Measurements from ENCODE around the gene FAM25G.
"Not testable (repeated sequence)": the region's sequence is repeated elsewhere in the genome, so short reads cannot be mapped to it uniquely, and the experiment has no call there.

FAM25G gene

GRCh38 chr10:47457528-47457820, 34.0 kb downstream of the FAM25G start:
- POLR2A ChIA-PET, result no interaction called here
- no peak for TF ChIP-seq CTCF (IDR thresholded peaks at IDR 0.05; ENCODE audit: insufficient read depth, low read length, missing control alignments)

GRCh38 chr10:47456794-47457527, 34.5 kb downstream of the FAM25G start:
- no peak overlapping the region for H3K4me3 ChIP-seq (ENCODE audit: low read depth, low read length)
- ChIA-PET POLR2A (no interaction called here), CTCF (no interaction called here)
- no peak for DNase-seq (ENCODE audit: low read depth, low spot score)
- no peak for TF ChIP-seq CTCF (IDR thresholded peaks at IDR 0.05; ENCODE audit: insufficient read depth, low read length, missing control alignments)

More at GRCh38 chr10:47457528-47457820, 34.0 kb downstream of the FAM25G start:
- CTCF ChIA-PET, result no interaction called here
- DNase-seq (ENCODE audit: low read depth, low spot score), result no peak
- H3K4me3 ChIP-seq (ENCODE audit: low read depth, low read length), result no peak overlapping the region

- ChIA-PET POLR2A (no interaction called here), CTCF (interaction anchor here (0.8 kb wide), 1 partner anchor 93 kb away, joined by 3 read pairs; no protein-coding TSS in a partner anchor)
- no peak for DNase-seq (ENCODE audit: low read depth, low spot score)
- no peak for TF ChIP-seq CTCF (IDR thresholded peaks at IDR 0.05; ENCODE audit: insufficient read depth, low read length, missing control alignments)
- H3K4me3 ChIP-seq (ENCODE audit: low read depth, low read length), result no peak overlapping the region
These were observed 35.3 kb downstream of the FAM25G start for GRCh38 chr10:47456079-47456785.

- H3K4me3 ChIP-seq (ENCODE audit: low read depth, low read length); DNase-seq (ENCODE audit: low read depth, low spot score); POLR2A ChIA-PET: not testable (repeated sequence)
- CTCF ChIA-PET, result interaction anchor here (0.8 kb wide), 1 partner anchor 92 kb away, joined by 3 read pairs; no protein-coding TSS in a partner anchor
These were observed 36.0 kb downstream of the FAM25G start for GRCh38 chr10:47455350-47456078.

- H3K4me3 ChIP-seq (ENCODE audit: low read depth, low read length), result no peak overlapping the region
- TF ChIP-seq CTCF (IDR thresholded peaks at IDR 0.05; ENCODE audit: insufficient read depth, low read length, missing control alignments), result no peak
- ChIA-PET CTCF (no interaction called here), POLR2A (no interaction called here)
- DNase-seq (ENCODE audit: low read depth, low spot score), result no peak
These were observed 36.8 kb downstream of the FAM25G start for GRCh38 chr10:47454780-47455058.

GRCh38 chr10:47454008-47454779, 37.3 kb downstream of the FAM25G start:
- CTCF ChIA-PET, result no interaction called here
- POLR2A ChIA-PET, result no interaction called here
- no peak for TF ChIP-seq CTCF (IDR thresholded peaks at IDR 0.05; ENCODE audit: insufficient read depth, low read length, missing control alignments)
- DNase-seq (ENCODE audit: low read depth, low spot score), result no peak
- H3K4me3 ChIP-seq (ENCODE audit: low read depth, low read length), result no peak overlapping the region
